RWPE2 (cell line): ENCODE measurements around the gene AZGP1.

ENCODE experiments used
- ATAC-seq: fragments of 200-7000 bp; cut with Tn5 transposase; 3 replicates; pipeline ENCODE4 v1.9.1; 2021; ENCODE audit warnings: low read depth
- DNase-seq: peaks from one replicate; pipeline ENCODE4 v3.0.0-alpha.2; 2020; ENCODE audit warnings: low spot score
- H3K27ac ChIP-seq: fragments of 450-650 bp; 2 replicates; pipeline ENCODE4 v1.5.1; 2017; ENCODE audit warnings: mild to moderate bottlenecking; ENCODE audit not compliant: poor library complexity, severe bottlenecking
- H3K27me3 ChIP-seq: fragments of 250-450 bp; sonication (Bioruptor Pico); 2 replicates; pipeline ENCODE4 v1.5.1; 2021; ENCODE audit warnings: mild to moderate bottlenecking, moderate library complexity; ENCODE audit not compliant: insufficient read depth, poor library complexity, severe bottlenecking
- H3K36me3 ChIP-seq: fragments of 250-450 bp; sonication (Bioruptor Pico); 2 replicates; pipeline ENCODE4 v1.5.1; 2020; ENCODE audit warnings: low read depth, mild to moderate bottlenecking, moderate library complexity
- H3K4me1 ChIP-seq: fragments of 250-450 bp; sonication (Bioruptor Pico); 2 replicates; pipeline ENCODE4 v1.5.1; 2021; ENCODE audit warnings: mild to moderate bottlenecking, moderate library complexity; ENCODE audit not compliant: insufficient read depth, poor library complexity, severe bottlenecking
- H3K4me3 ChIP-seq: fragments of 250-450 bp; sonication (Bioruptor Pico); 2 replicates; pipeline ENCODE4 v1.5.1; 2021; ENCODE audit warnings: mild to moderate bottlenecking, moderate library complexity; ENCODE audit not compliant: severe bottlenecking
- H3K9me3 ChIP-seq: fragments of 250-450 bp; sonication (Bioruptor Pico); 2 replicates; pipeline ENCODE4 v1.5.1; 2021; ENCODE audit warnings: mild to moderate bottlenecking, moderate library complexity; ENCODE audit not compliant: severe bottlenecking
- CTCF ChIP-seq: fragments of 450-650 bp; IDR thresholded peaks from one replicate; pipeline ENCODE4 v1.5.1; 2017; ENCODE audit warnings: mild to moderate bottlenecking, moderate library complexity; ENCODE audit not compliant: poor library complexity, severe bottlenecking

Gene AZGP1

GRCh38 chr7:99949645-99950228 lies 26.1 kb downstream of the AZGP1 start:
- no peaks in the 10 kb centered on the region for H3K9me3 ChIP-seq
- H3K36me3 ChIP-seq = no peaks in the 10 kb centered on the region
- peak; percentile 33 for TF ChIP-seq CTCF
- no peaks in the 10 kb centered on the region for H3K27me3 ChIP-seq
- DNase-seq (no peak), ATAC-seq (no peak)
- no peak overlapping the region for H3K4me3 ChIP-seq
- H3K27ac ChIP-seq = no peak overlapping the region
- H3K4me1 ChIP-seq = peaks cover 5% of the 10 kb centered on the region

- no peak overlapping the region for H3K4me3 ChIP-seq
- H3K36me3 ChIP-seq = no peaks in the 10 kb centered on the region
- no peaks in the 10 kb centered on the region for H3K27me3 ChIP-seq
- H3K9me3 ChIP-seq = no peaks in the 10 kb centered on the region
- no peak for DNase-seq
- TF ChIP-seq CTCF = no peak
- no peak overlapping the region for H3K27ac ChIP-seq
- ATAC-seq = no peak
- no peaks in the 10 kb centered on the region for H3K4me1 ChIP-seq
Observed at GRCh38 chr7:99947608-99948007, 28.2 kb downstream of the AZGP1 start.

- ATAC-seq (no peak), DNase-seq (no peak)
- H3K4me3 ChIP-seq = no peak overlapping the region
- no peak overlapping the region for H3K27ac ChIP-seq
- no peaks in the 10 kb centered on the region for H3K4me1 ChIP-seq
- H3K27me3 ChIP-seq = no peaks in the 10 kb centered on the region
- no peaks in the 10 kb centered on the region for H3K9me3 ChIP-seq
- TF ChIP-seq CTCF = no peak
- no peaks in the 10 kb centered on the region for H3K36me3 ChIP-seq
Observed at GRCh38 chr7:99944497-99945070, 31.2 kb downstream of the AZGP1 start.

GRCh38 chr7:99943641-99944496 lies 32.0 kb downstream of the AZGP1 start:
- Histone ChIP-seq H3K27me3 (no peaks in the 10 kb centered on the region), H3K4me1 (no peaks in the 10 kb centered on the region), H3K4me3 (no peak overlapping the region), H3K9me3 (no peaks in the 10 kb centered on the region), H3K27ac (no peak overlapping the region), H3K36me3 (no peaks in the 10 kb centered on the region)
- DNase-seq (no peak), ATAC-seq (no peak)
- no peak for TF ChIP-seq CTCF
